Right lobe of liver (tissue), 6 donors: ENCODE results near the gene GLIPR2. TPM values are rescaled to one million over a fixed set of nuclear protein-coding genes. Genes with fewer than 3 reads are reported as not detected.

Experiments
- ATAC-seq, 4 donors: fragments of 200-7000 bp; cut with Tn5 transposase; one replicate each; pipeline ENCODE4 v1.9.1; 2020; ENCODE audit warnings: mild to moderate bottlenecking in 4 of 4, moderate library complexity in 4 of 4
- DNase-seq, 3 donors: peaks; one replicate each; pipeline ENCODE4 v3.0.0-alpha.2; 2020
- H3K27ac ChIP-seq, 3 donors: fragments of 200-600 bp; one replicate each; pipeline ENCODE4 v1.8.0; 2022
- H3K27me3 ChIP-seq, 2 donors: fragments of 200-600 bp; one replicate each; pipeline ENCODE4 v1.8.0; 2022
- H3K36me3 ChIP-seq, 4 donors: fragments of 200-600 bp; sonication (generic) in 1 of 4; one replicate each; pipeline versions ENCODE4 v1.5.1 to v1.8.0; 2017 to 2022; ENCODE audit warnings: control low read depth in 1 of 4
- H3K4me1 ChIP-seq, 4 donors: fragments of 200-600 bp; sonication (generic) in 1 of 4; one replicate each; pipeline versions ENCODE4 v1.5.1 to v1.8.0; 2017 to 2022; ENCODE audit warnings: control low read depth in 1 of 4
- H3K4me3 ChIP-seq, 3 donors: fragments of 200-600 bp; one replicate each; pipeline ENCODE4 v1.8.0; 2022
- H3K9me3 ChIP-seq, 4 donors: fragments of 200-600 bp; sonication (generic) in 1 of 4; one replicate each; pipeline versions ENCODE4 v1.5.1 to v1.8.0; 2017 to 2022; ENCODE audit warnings: control low read depth in 1 of 4
- CTCF ChIP-seq, 4 donors: fragments of 200-600 bp in 3 of 4; fragments of 450-650 bp in 1 of 4; IDR thresholded peaks; one replicate each; pipeline versions ENCODE4 v1.5.1 to v1.8.0; 2016 to 2022; ENCODE audit warnings: antibody characterized with exemption in 4 of 4, mild to moderate bottlenecking in 2 of 4
- POLR2A ChIP-seq: fragments of 450-650 bp; IDR thresholded peaks from one replicate; pipeline ENCODE4 v1.6.1; 2017; ENCODE audit warnings: antibody characterized with exemption, mild to moderate bottlenecking
- WGBS: methylation state at CpG from one replicate; pipeline ENCODE4 v1.1.6; 2018; ENCODE audit warnings: low coverage, low lambda C conversion rate; ENCODE audit not compliant: insufficient coverage; ENCODE audit errors: missing lambda C conversion rate; 5-methylcytosine and 5-hydroxymethylcytosine counted together
- intact Hi-C, 2 donors: fragments of 100-400 bp; cut with DNase I; formaldehyde crosslinking; loops; one replicate each; pipeline versions ENCODE4 v1.11.2 to v1.14.1; 2022
- total RNA-seq, 6 experiments: library from RNA; depleted of rRNA in 2 of 6; stranded (reverse); fragments of >200 nt in 2 of 6; fragmentation: NEBNext Ultra II Directional in 3 of 6; extraction: Animal tissue kit (Norgen Biotek cat#: 25700) in 3 of 6; gene quantifications; one replicate each; pipeline versions ENCODE4 v1.1.0 to v1.2.4, GENCODE V29; 2016 to 2023
- donor health status: DM: no; HTN: yes; CAD: no.
- donor health status: DM: no; HTN: no; CAD: no.
- donor health status: DM: no; HTN: no; CAD: no.
- donor health status: DM: no; HTN: yes; CAD: no.
- donor health status: DM: no; HTN: yes; CAD: no.

Gene GLIPR2
- total RNA-seq, 6 experiments from 2014 or later: 1.2 to 3.9 (median 2.5) TPM

DNA sequence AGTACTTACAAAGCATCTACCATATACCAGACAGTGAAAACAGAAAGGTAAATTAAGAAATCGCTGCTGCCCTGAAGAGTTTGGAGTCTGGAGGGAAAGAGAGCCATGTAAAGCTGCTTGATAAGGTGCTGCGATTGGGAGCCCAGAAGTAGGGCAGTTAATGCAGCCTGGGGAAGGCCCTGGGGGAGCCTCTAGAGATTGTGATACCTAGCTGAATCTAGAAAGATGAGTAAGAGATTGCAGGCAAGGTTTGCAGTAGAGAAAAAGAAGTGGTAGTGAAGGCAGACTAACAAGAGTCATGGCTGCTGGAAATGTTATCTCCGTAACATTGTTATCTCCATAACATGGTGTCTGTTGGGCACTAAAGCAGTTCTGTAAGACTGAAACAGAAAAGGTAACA, 24.0 kb upstream of the GLIPR2 start:
- Histone ChIP-seq H3K4me3 (no peak overlapping the region), H3K27ac (no peak overlapping the region), H3K27me3 (no peaks in the 10 kb centered on the region), H3K4me1 (no peaks in the 10 kb centered on the region), H3K9me3 (no peaks in the 10 kb centered on the region), H3K36me3 (peaks cover 0 to 3% (median 0%) of the 10 kb centered on the region in 4 donors)
- WGBS: 93% methylated on average over 3 of the region's 3 CpGs
- no peak for DNase-seq
- intact Hi-C loops: loop anchor here in 1 of 2 donors (10.0 kb wide), 1 partner anchor 62 kb away; no protein-coding TSS in a partner anchor
- no peak for ATAC-seq
- TF ChIP-seq CTCF (IDR thresholded peaks at IDR 0.05) (no peak), POLR2A (no peak)

DNA sequence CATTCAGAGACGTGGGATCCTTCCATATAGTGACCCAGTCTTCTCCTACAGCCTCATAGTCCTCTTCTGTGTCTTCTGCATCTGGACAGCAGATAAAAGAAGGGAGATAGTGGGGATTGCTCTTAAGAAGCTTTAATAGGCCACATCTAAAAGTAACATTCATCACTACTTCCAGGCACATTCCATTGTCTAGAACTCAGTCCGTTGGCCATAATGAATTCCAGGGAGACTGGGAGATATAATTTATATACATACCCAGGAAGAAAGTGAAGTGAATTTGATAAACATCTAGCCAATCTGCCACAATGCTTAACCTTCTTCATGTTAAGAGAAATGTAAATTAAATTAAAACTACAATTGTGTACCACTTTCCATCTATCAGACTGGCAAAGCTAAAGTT, 22.5 kb upstream of the GLIPR2 start:
- Histone ChIP-seq H3K27ac (no peak overlapping the region), H3K27me3 (no peaks in the 10 kb centered on the region), H3K9me3 (no peaks in the 10 kb centered on the region), H3K4me3 (no peak overlapping the region), H3K4me1 (no peaks in the 10 kb centered on the region), H3K36me3 (peaks cover 0 to 3% (median 0%) of the 10 kb centered on the region in 4 donors)
- 89% methylated on average over 2 of the region's 2 CpGs for WGBS
- no peak for ATAC-seq
- intact Hi-C loops: loop anchor here in 1 of 2 donors (10.0 kb wide), 1 partner anchor 61 kb away; no protein-coding TSS in a partner anchor
- no peak for DNase-seq
- TF ChIP-seq CTCF (IDR thresholded peaks at IDR 0.05): no peak
- TF ChIP-seq POLR2A: no peak

- intact Hi-C loops: loop anchor here in 1 of 2 donors (10.0 kb wide), 1 partner anchor 58 kb away; no protein-coding TSS in a partner anchor
- no peak for TF ChIP-seq CTCF (IDR thresholded peaks at IDR 0.05)
- TF ChIP-seq POLR2A: no peak
- no peak overlapping the region for H3K4me3 ChIP-seq
- no peak overlapping the region for H3K27ac ChIP-seq
- no peaks in the 10 kb centered on the region for H3K27me3 ChIP-seq
- peaks cover 0 to 3% (median 0%) of the 10 kb centered on the region in 4 donors for H3K36me3 ChIP-seq
- DNase-seq (no peak), ATAC-seq (no peak)
- H3K4me1 ChIP-seq: no peaks in the 10 kb centered on the region
- no peaks in the 10 kb centered on the region for H3K9me3 ChIP-seq
- 74% methylated on average over 3 of the region's 3 CpGs for WGBS
Observed at GRCh38 chr9:36116593-36116992, 19.9 kb upstream of the GLIPR2 start.

DNA sequence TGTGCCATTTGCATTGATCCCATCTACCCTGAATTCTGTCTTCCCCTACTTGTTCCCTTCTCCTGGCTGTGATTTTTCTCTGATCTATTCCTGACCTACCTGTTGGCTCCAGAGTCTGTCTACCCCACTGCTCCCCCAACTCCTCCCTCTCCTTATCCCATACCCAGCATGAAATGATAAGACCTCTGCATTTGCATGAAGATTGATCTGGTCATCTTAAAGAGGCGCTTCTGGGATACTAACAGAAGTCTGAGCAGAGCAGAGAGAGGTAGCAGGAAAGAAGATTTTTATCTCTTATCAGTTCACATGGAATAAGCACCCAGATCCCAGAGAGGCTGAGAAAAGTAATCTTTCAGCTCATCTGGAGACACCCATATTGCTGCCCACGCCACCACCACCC, 18.3 kb upstream of the GLIPR2 start:
- intact Hi-C loops: loop anchor here in 1 of 2 donors (10.0 kb wide), 1 partner anchor 57 kb away; no protein-coding TSS in a partner anchor
- Histone ChIP-seq H3K36me3 (peaks cover 0 to 7% (median 0%) of the 10 kb centered on the region in 4 donors), H3K4me3 (no peak overlapping the region), H3K27ac (no peak overlapping the region), H3K9me3 (no peaks in the 10 kb centered on the region), H3K4me1 (no peaks in the 10 kb centered on the region), H3K27me3 (no peaks in the 10 kb centered on the region)
- 90% methylated on average over 2 of the region's 2 CpGs for WGBS
- DNase-seq (no peak), ATAC-seq (no peak)
- TF ChIP-seq CTCF (IDR thresholded peaks at IDR 0.05) (no peak), POLR2A (no peak)
